Activated CD8-positive, alpha-beta memory T cell treated with anti-CD3 and anti-CD28 coated beads, Interleukin-2, amount 50 U/mL, for 24 hours (primary cell): Measurements from ENCODE around the gene METTL13.

ENCODE experiments used
- DNase-seq: peaks from one replicate; pipeline ENCODE4 v3.0.0-alpha.2; 2020; ENCODE audit errors: extremely low read depth

METTL13 gene, protein sequence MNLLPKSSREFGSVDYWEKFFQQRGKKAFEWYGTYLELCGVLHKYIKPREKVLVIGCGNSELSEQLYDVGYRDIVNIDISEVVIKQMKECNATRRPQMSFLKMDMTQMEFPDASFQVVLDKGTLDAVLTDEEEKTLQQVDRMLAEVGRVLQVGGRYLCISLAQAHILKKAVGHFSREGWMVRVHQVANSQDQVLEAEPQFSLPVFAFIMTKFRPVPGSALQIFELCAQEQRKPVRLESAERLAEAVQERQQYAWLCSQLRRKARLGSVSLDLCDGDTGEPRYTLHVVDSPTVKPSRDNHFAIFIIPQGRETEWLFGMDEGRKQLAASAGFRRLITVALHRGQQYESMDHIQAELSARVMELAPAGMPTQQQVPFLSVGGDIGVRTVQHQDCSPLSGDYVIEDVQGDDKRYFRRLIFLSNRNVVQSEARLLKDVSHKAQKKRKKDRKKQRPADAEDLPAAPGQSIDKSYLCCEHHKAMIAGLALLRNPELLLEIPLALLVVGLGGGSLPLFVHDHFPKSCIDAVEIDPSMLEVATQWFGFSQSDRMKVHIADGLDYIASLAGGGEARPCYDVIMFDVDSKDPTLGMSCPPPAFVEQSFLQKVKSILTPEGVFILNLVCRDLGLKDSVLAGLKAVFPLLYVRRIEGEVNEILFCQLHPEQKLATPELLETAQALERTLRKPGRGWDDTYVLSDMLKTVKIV

GRCh38 chr1:171781176-171781875 lies at the start of gene METTL13:
METTL13 (plus strand) TSS chr1:171781660; CDS start chr1:171781968, 308 bp downstream.
- DNase-seq, result peak; percentile 94

DNA sequence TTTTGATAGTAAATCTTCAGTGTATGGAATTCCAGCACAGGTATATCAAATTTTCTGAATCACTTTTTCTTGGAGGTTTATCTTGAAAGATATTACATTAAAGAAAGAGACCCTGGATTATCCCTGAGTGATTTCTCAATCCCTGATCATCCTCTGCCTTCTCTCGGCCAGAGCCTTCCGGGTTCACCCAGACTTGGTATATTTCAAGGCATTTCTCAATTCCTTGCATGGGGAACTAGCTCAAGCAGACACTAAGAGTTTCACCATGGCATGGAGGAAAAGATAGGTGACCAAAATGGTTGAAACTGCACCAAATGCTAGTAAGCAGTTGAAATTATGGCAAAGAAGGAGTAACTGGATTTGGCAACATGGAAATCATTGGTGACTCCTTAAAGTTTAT lies 45.3 kb upstream of the METTL13 start:
- DNase-seq, result no peak

- no peak for DNase-seq
Observed at GRCh38 chr1:171738911-171739310, 42.5 kb upstream of the METTL13 start.

GRCh38 chr1:171739656-171740055 lies 41.8 kb upstream of the METTL13 start:
- no peak for DNase-seq

DNA sequence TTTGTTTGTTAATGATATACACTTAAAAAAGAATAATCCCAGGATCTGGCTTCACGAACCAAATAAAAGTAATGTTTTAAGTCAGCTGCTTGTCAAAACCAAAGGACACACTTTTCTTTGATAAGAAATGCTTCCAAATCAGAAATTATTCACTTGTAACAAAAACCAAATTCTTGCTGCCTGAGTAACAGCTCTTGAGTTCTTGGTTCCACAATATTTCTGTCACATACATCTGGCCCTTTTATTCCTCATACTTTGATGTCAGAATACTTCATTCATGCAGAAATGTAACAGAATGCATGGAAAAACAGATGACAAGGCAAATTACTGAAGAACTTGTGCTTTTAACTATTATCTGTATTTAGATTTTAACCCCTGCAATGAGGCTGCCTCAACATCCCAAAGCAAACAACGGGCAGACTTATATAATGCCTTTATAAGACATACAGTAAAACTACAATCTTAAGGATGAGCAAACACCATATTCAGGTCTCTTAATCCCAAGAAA lies 41.0 kb upstream of the METTL13 start:
- DNase-seq, result no peak

GRCh38 chr1:171740987-171741871 lies 40.2 kb upstream of the METTL13 start:
- no peak for DNase-seq

DNA sequence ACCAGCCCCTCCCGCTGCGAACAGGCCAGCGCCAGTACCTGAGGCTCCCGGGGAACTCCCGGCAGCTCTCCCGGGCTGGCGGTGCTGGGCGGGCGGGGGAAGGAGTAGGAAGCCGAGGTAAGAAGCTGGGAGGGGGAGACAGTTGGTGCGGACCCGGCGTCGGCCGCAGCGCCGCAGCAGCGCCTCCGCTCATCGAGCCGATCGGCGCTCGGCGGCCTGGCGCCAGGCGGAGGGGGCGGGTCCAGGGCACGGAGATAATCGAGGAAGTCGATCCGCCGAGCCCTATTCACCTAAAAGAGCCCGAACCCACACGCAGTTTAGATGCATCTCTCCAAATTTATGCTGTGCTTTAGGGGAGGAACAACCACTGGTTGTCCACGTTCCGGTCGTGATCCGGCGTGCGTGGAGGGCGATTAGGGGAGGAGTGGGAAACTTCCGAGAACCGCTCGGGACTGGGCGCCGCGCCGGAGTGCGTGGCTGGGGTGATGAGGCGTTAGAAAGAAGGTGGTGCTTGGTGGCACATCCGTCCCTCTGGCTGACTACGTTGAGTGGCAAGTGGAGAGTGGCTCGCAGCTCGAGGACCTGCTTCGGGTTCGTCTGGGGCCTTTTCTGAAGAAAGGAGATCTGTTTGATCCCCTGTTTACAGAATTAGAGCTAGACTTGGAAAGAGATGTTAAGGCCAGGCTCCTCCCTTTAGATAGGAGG lies 39.4 kb upstream of the METTL13 start, which contains the start of gene VAMP4:
Gene VAMP4 (minus strand): TSS at position 194 of the 705 bp plus-strand sequence. CDS start 3,651 bp downstream, outside the sequence.
- DNase-seq, result peak; percentile 65

GRCh38 chr1:171742577-171742922 lies 38.9 kb upstream of the METTL13 start:
- no peak for DNase-seq

GRCh38 chr1:171743081-171743870 lies 38.2 kb upstream of the METTL13 start:
- DNase-seq, result no peak

DNA sequence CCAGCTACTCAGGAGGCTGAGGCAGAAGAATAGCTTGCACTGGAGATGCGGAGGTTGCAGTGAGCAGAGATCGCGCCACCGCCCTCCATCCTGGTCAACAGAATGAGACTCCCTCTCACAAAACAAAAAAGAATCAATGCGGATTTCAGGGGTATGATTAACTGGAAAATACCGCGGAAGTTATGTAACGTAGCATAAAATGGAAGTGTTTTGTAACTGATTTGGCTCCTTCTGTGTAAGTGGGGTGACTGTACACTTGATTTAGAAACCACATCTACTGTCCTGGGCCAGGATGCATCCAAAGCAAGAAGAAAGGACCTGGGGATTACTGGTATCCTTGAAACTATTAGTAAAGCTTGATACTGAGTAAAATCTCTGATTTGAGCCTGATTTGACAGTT lies 36.5 kb upstream of the METTL13 start:
- no peak for DNase-seq

DNA sequence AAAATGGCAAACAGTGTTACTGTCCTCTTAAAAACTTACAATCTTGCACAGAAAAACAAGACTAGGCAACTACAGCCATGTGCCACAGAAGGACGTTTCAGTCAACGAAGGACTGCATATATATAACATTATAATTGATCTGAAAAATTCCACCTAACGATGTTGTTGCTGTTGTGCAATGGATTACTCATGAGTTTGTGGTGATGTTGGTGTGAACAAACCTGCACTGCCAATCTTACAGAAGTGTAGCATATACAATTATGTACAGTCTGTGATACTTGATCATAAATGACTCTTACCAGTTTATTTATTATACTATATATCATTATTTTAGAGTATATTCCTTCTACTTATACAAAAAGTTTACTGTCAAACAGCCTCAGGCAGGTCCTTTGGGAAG lies 32.8 kb upstream of the METTL13 start:
- DNase-seq, result no peak

- DNase-seq, result no peak
Observed at GRCh38 chr1:171751221-171751620, 30.2 kb upstream of the METTL13 start.

DNA sequence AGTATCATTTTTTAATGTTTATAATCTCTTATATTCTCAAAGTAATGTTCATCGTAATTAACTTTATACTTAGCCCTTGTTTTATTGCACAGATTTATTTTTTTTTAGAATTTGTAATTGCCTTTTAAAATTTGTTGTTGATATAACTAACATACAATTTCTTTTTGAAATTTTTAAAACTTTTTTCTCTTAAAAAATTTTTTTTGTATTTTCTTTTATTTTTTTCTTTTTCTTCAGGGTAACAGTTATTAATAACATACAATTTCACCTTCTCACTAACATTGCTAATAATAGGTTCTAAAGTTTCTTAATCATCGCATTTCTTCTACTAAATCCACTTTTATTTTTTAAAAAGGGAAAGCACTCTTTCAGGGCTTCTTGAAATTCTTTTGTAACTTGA lies 28.3 kb upstream of the METTL13 start:
- no peak for DNase-seq

DNA sequence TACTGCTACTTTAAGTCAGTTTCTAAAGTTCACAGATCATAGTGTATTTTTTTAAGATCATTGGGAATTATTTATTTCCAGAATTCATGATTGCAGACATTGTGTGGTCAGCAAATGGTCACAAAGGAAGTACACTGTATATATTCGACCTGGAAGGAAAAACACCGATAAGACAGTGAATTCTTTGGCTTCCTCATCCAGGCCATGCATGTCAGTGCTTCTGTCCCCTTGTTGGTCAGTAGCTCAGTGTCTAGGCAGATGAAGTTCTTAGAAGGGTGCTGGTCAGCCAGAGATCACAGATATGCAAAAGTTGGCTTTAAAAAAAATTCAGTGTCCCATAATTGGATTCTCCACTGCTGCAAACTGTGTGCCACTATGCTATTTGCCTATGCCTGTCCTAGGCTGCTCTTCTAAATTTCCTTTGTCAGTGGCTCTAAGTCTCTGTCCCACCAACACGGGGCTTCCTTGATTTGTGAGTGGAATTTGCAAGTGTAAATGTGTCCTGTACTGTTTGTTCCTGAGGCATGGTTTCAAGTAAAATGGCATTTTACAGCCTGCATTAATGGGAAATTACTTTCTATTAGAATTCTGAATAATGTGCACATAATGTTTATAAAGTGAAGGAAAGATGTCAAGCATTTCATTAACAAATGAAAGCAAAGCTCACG lies 27.6 kb upstream of the METTL13 start:
- DNase-seq, result no peak

GRCh38 chr1:171754353-171754705 lies 27.1 kb upstream of the METTL13 start:
- DNase-seq, result no peak

DNA sequence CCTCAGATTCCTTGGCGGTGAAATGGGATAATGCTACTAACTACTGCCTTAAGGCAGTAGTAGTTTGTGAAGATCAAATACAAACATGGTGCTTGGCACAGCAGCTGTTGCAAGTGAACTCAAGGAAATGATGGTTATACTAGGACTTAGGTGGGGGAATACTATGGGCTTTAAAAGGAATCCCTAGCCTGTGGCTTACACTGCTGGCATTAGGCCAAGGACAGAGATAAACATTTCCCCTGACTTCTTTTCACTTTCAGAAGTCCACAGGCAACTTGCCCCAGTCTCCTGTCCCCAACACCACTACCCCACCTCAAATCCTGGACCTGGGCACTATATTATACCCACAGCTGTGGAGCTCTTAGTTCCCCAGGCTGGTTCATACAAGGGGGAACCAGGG lies 26.5 kb upstream of the METTL13 start:
- DNase-seq, result no peak

GRCh38 chr1:171756856-171757255 lies 24.6 kb upstream of the METTL13 start:
- no peak for DNase-seq

- DNase-seq, result no peak
Observed at GRCh38 chr1:171758011-171758410, 23.4 kb upstream of the METTL13 start.

DNA sequence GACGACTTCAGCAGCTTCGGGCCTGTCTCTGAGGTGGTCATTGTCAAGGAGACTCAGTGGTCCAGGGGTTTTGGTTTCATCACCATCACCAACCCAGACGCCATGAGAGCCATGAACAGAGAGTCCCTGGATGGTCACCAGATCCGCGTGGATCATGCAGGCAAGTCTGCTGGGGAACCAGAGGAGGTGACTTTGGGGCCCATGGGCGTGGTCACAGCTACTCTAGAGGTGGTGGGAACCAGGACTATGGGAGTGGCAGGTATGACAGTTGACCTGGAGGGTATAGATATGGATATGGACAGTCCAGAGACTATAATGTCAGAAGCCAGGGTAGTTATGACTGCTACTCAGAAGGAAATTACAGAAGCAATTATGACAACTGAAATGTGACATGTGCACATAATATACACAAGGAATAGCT lies 19.3 kb upstream of the METTL13 start:
- DNase-seq, result no peak
